Measurements from ENCODE around the gene SUGP1. TPM values are rescaled to one million over a fixed set of nuclear protein-coding genes. Genes with fewer than 3 reads are reported as not detected.

SUGP1 gene
- 27.1 and 31.2 TPM in 2 replicates for total RNA-seq

DNA sequence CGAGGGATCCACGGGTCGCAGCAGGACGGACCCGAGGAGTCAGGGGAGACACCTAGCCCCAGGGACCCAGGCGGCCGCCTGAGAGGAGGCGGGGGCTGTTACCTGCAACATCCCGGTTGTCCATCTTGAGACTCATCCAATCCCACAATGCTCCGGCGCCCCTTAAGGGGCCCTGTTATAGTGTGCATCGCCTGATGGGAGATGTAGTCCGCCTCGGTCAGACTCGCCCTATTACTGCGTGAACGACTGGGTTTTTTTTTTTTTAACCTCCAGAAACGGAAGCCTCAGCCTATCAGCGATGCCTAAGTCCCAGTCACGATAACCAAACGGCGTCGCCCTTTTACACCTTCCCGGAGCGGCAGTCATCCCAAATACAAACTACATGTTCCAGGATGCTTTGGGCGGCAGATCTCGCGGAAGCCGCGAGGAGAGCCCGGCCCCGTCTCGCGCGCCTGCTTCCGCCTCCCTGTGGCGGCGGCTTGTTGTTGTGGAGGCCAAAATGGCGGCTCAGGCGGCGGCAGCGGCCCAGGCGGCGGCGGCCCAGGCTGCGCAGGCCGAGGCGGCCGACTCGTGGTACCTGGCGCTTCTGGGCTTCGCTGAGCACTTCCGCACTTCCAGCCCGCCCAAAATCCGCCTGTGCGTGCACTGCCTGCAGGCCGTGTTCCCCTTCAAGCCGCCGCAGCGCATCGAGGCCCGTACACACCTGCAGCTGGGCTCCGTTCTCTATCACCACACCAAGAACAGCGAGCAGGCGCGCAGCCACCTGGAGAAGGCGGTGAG is at the start of gene SUGP1, which contains the start of gene MAU2:
Gene SUGP1 (minus strand): TSS at position 149 of the 780 bp plus-strand sequence. CDS start 13 bp downstream, at position 136.
Gene MAU2 (plus strand): TSS at position 469 of the 780 bp plus-strand sequence. CDS start 31 bp downstream, at position 500.
- peaks cover 90% of the 10 kb centered on the region for H3K79me2 ChIP-seq (ENCODE audit: insufficient read depth, low read length)
- peaks cover 22% of the 10 kb centered on the region for H3K36me3 ChIP-seq (ENCODE audit: insufficient read depth, low read length)
- H3K4me1 ChIP-seq (ENCODE audit: insufficient read depth, low read length) = peaks cover 16% of the 10 kb centered on the region

GRCh38 chr19:19368087-19368486 is 47.8 kb upstream of the SUGP1 start:
- no peak overlapping the region for H3K27ac ChIP-seq (ENCODE audit: low read depth, low read length)
- peaks cover 7% of the 10 kb centered on the region for H3K4me1 ChIP-seq (ENCODE audit: insufficient read depth, low read length)
- H2AFZ ChIP-seq (ENCODE audit: low read length) = no peak overlapping the region
- no peak overlapping the region for H3K4me2 ChIP-seq (ENCODE audit: insufficient read depth, low read length)
- no peak overlapping the region for H3K4me3 ChIP-seq (ENCODE audit: insufficient read depth, low read length)
- no peaks in the 10 kb centered on the region for H3K27me3 ChIP-seq (ENCODE audit: insufficient read depth, low read length)
- no peaks in the 10 kb centered on the region for H3K36me3 ChIP-seq (ENCODE audit: insufficient read depth, low read length)
- H4K20me1 ChIP-seq (ENCODE audit: insufficient read depth, low read length) = no peaks in the 10 kb centered on the region
- DNase-seq (ENCODE audit: insufficient read length, low spot score, missing footprints) = no peak
- H3K9me3 ChIP-seq (ENCODE audit: low read depth, low read length) = no peaks in the 10 kb centered on the region
- TF ChIP-seq, protein P1, sequence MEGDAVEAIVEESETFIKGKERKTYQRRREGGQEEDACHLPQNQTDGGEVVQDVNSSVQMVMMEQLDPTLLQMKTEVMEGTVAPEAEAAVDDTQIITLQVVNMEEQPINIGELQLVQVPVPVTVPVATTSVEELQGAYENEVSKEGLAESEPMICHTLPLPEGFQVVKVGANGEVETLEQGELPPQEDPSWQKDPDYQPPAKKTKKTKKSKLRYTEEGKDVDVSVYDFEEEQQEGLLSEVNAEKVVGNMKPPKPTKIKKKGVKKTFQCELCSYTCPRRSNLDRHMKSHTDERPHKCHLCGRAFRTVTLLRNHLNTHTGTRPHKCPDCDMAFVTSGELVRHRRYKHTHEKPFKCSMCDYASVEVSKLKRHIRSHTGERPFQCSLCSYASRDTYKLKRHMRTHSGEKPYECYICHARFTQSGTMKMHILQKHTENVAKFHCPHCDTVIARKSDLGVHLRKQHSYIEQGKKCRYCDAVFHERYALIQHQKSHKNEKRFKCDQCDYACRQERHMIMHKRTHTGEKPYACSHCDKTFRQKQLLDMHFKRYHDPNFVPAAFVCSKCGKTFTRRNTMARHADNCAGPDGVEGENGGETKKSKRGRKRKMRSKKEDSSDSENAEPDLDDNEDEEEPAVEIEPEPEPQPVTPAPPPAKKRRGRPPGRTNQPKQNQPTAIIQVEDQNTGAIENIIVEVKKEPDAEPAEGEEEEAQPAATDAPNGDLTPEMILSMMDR (IDR thresholded peaks at IDR 0.05; ENCODE audit: extremely low read depth, low read depth, low read length) = no peak
- no peaks in the 10 kb centered on the region for H3K79me2 ChIP-seq (ENCODE audit: insufficient read depth, low read length)

More for the DNA sequence above, at the start of gene SUGP1, which contains the start of gene MAU2:
- H3K9me3 ChIP-seq (ENCODE audit: low read depth, low read length) = no peaks in the 10 kb centered on the region
- H3K4me2 ChIP-seq (ENCODE audit: insufficient read depth, low read length) = peak within 1 kb of the TSS; percentile 99
- DNase-seq (ENCODE audit: insufficient read length, low spot score, missing footprints) = peak; percentile 99
- H3K27me3 ChIP-seq (ENCODE audit: insufficient read depth, low read length) = no peaks in the 10 kb centered on the region
- peaks cover 18% of the 10 kb centered on the region for H4K20me1 ChIP-seq (ENCODE audit: insufficient read depth, low read length)
- H2AFZ ChIP-seq (ENCODE audit: low read length) = peak within 1 kb of the TSS; percentile 99
- peak within 1 kb of the TSS; percentile 98 for H3K27ac ChIP-seq (ENCODE audit: low read depth, low read length)
- TF ChIP-seq, protein P1 (IDR thresholded peaks at IDR 0.05; ENCODE audit: extremely low read depth, low read depth, low read length) = peak; percentile 21
- H3K4me3 ChIP-seq (ENCODE audit: insufficient read depth, low read length) = peak within 1 kb of the TSS; percentile 99

- peak overlapping the region; percentile 81 for H3K4me2 ChIP-seq (ENCODE audit: insufficient read depth, low read length)
- H3K27me3 ChIP-seq (ENCODE audit: insufficient read depth, low read length) = no peaks in the 10 kb centered on the region
- H2AFZ ChIP-seq (ENCODE audit: low read length) = peak overlapping the region; percentile 99
Observed at GRCh38 chr19:19366434-19367396, 46.4 kb upstream of the SUGP1 start.

More at GRCh38 chr19:19366434-19367396, 46.4 kb upstream of the SUGP1 start:
- DNase-seq (ENCODE audit: insufficient read length, low spot score, missing footprints) = peak; percentile 91
- no peaks in the 10 kb centered on the region for H4K20me1 ChIP-seq (ENCODE audit: insufficient read depth, low read length)
- peaks cover 7% of the 10 kb centered on the region for H3K4me1 ChIP-seq (ENCODE audit: insufficient read depth, low read length)
- no peaks in the 10 kb centered on the region for H3K79me2 ChIP-seq (ENCODE audit: insufficient read depth, low read length)
- H3K9me3 ChIP-seq (ENCODE audit: low read depth, low read length) = no peaks in the 10 kb centered on the region
- TF ChIP-seq, protein P1 (IDR thresholded peaks at IDR 0.05; ENCODE audit: extremely low read depth, low read depth, low read length) = peak; percentile 95
- H3K4me3 ChIP-seq (ENCODE audit: insufficient read depth, low read length) = peak overlapping the region; percentile 59
- no peak overlapping the region for H3K27ac ChIP-seq (ENCODE audit: low read depth, low read length)
- H3K36me3 ChIP-seq (ENCODE audit: insufficient read depth, low read length) = no peaks in the 10 kb centered on the region

All from osteoblast (primary cell).